ENCODE results near the gene CACUL1.

Gene CACUL1

GRCh38 chr10:118768041-118768919 is 13.5 kb upstream of the CACUL1 start:
- no peak for TF ChIP-seq CTCF (IDR thresholded peaks at IDR 0.05; ENCODE audit: low read depth, low read length, missing control alignments)
- H3K4me3 ChIP-seq (ENCODE audit: low read depth, low read length), result no peak overlapping the region
- no peak for DNase-seq (ENCODE audit: low read depth)

- no peak for DNase-seq (ENCODE audit: low read depth)
- TF ChIP-seq CTCF (IDR thresholded peaks at IDR 0.05; ENCODE audit: low read depth, low read length, missing control alignments), result no peak
- no peak overlapping the region for H3K4me3 ChIP-seq (ENCODE audit: low read depth, low read length)
Measured at GRCh38 chr10:118767297-118768040, 12.7 kb upstream of the CACUL1 start.

GRCh38 chr10:118764195-118764594 is 9.4 kb upstream of the CACUL1 start:
- no peak for DNase-seq (ENCODE audit: low read depth)
- H3K4me3 ChIP-seq (ENCODE audit: low read depth, low read length), result no peak overlapping the region
- TF ChIP-seq CTCF (IDR thresholded peaks at IDR 0.05; ENCODE audit: low read depth, low read length, missing control alignments), result no peak

GRCh38 chr10:118763202-118763988 is 8.6 kb upstream of the CACUL1 start:
- no peak overlapping the region for H3K4me3 ChIP-seq (ENCODE audit: low read depth, low read length)
- TF ChIP-seq CTCF (IDR thresholded peaks at IDR 0.05; ENCODE audit: low read depth, low read length, missing control alignments), result no peak
- no peak for DNase-seq (ENCODE audit: low read depth)

GRCh38 chr10:118760265-118760664 is 5.5 kb upstream of the CACUL1 start:
- DNase-seq (ENCODE audit: low read depth), result no peak
- no peak overlapping the region for H3K4me3 ChIP-seq (ENCODE audit: low read depth, low read length)
- TF ChIP-seq CTCF (IDR thresholded peaks at IDR 0.05; ENCODE audit: low read depth, low read length, missing control alignments), result no peak

GRCh38 chr10:118758449-118758848 is 3.7 kb upstream of the CACUL1 start:
- no peak for DNase-seq (ENCODE audit: low read depth)

More at GRCh38 chr10:118758449-118758848, 3.7 kb upstream of the CACUL1 start:
- no peak for TF ChIP-seq CTCF (IDR thresholded peaks at IDR 0.05; ENCODE audit: low read depth, low read length, missing control alignments)
- H3K4me3 ChIP-seq (ENCODE audit: low read depth, low read length), result no peak overlapping the region
